ENCODE data around the gene TM4SF4. TPM values are rescaled to one million over a fixed set of nuclear protein-coding genes. Genes with fewer than 3 reads are reported as not detected.

The TM4SF4 gene
- total RNA-seq, 2 donors from 2014 or later = 1.1 to 4.5 TPM

DNA sequence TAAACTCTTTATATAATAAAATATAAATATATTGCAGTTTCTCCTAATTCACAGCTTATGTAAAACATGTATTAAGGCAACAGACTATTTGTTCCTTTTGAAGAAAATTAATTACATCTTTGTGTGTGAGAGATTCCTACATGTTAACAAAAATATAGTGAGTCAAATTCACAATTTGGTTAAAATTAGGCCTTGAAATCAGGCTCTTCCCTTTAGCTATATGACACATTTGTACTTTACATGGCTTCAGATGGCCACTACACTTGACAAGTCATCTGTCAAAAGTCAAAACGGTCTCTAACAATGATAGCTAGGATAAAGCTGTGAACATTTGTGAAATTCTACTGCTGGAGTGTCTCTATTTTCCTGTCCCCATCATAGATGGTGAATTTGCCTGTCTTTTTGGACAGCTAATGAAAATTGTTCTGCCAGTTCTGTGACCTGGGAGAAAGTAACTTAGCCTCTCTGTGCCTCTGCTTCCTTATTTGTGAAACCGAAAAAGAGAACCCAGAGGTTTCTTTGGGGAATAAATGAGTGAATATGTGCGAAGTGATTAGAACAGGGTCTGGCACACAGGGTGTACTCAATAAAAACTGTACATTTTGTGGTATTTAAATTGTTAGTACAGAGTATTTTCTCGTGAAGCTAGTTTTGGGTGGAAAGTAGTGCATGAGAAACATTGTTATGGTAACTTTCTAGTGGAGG lies 23.6 kb downstream of the TM4SF4 start:
- TF ChIP-seq, protein P1, sequence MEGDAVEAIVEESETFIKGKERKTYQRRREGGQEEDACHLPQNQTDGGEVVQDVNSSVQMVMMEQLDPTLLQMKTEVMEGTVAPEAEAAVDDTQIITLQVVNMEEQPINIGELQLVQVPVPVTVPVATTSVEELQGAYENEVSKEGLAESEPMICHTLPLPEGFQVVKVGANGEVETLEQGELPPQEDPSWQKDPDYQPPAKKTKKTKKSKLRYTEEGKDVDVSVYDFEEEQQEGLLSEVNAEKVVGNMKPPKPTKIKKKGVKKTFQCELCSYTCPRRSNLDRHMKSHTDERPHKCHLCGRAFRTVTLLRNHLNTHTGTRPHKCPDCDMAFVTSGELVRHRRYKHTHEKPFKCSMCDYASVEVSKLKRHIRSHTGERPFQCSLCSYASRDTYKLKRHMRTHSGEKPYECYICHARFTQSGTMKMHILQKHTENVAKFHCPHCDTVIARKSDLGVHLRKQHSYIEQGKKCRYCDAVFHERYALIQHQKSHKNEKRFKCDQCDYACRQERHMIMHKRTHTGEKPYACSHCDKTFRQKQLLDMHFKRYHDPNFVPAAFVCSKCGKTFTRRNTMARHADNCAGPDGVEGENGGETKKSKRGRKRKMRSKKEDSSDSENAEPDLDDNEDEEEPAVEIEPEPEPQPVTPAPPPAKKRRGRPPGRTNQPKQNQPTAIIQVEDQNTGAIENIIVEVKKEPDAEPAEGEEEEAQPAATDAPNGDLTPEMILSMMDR (IDR thresholded peaks at IDR 0.05) = no peak
- Histone ChIP-seq H3K9ac (ENCODE audit: low read depth in 2 of 2, low read length in 2 of 2) (no peak overlapping the region), H3K27me3 (no peaks in the 10 kb centered on the region), H3K9me3 (no peaks in the 10 kb centered on the region), H3K36me3 (no peaks in the 10 kb centered on the region), H3K4me3 (no peak overlapping the region), H3K27ac (no peak overlapping the region), H3K4me1 (no peaks in the 10 kb centered on the region)
- DNase-seq = no peak
- intact Hi-C loops (cut with DNase I) = no loop called here

DNA sequence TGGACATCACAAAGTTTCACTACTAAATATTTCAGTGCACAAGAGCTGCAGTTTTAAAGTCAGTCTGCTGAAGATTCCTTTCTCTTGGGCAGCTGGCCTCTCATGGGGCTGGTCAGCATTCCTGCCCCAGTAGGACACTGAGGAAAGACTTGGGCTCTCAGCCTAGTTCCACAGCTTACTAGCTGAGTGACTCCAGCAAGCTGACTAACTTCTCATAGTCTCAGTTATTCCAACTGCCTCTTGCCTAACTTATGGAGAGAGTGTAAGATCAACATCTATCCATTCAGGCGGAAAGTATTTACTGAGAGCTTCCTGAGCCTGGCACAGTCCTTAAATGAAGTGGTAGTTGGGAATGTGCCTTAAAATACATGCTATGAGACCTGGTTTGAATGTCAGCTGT lies 27.0 kb downstream of the TM4SF4 start:
- DNase-seq = no peak
- Histone ChIP-seq H3K27me3 (no peaks in the 10 kb centered on the region), H3K4me3 (no peak overlapping the region), H3K9ac (ENCODE audit: low read depth in 2 of 2, low read length in 2 of 2) (no peak overlapping the region), H3K36me3 (no peaks in the 10 kb centered on the region), H3K9me3 (no peaks in the 10 kb centered on the region), H3K27ac (no peak overlapping the region), H3K4me1 (no peaks in the 10 kb centered on the region)
- TF ChIP-seq, protein P1 (IDR thresholded peaks at IDR 0.05) = no peak
- intact Hi-C loops (cut with DNase I) = no loop called here

DNA sequence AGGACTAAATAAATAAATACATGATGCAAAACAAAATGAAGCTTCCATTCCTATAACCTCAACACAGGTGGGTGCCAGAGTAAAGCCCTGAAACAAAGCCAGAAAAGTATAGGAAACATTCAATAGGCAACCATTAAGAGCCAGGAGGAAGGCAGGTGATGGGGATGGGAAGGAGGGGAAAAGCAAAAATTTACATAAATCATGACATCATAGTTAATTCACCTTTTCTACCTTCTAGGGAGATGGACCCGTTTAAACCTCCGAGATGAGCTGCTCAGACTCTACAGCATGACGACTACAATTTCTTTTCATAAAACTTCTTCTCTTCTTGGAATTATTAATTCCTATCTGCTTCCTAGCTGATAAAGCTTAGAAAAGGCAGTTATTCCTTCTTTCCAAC lies 27.9 kb downstream of the TM4SF4 start:
- H3K4me3 ChIP-seq = no peak overlapping the region
- H3K4me1 ChIP-seq = no peaks in the 10 kb centered on the region
- H3K27ac ChIP-seq = no peak overlapping the region
- no peak overlapping the region for H3K9ac ChIP-seq (ENCODE audit: low read depth in 2 of 2, low read length in 2 of 2)
- TF ChIP-seq, protein P1 (IDR thresholded peaks at IDR 0.05) = no peak
- H3K9me3 ChIP-seq = no peaks in the 10 kb centered on the region
- no peaks in the 10 kb centered on the region for H3K36me3 ChIP-seq
- no peak for DNase-seq
- intact Hi-C loops (cut with DNase I) = no loop called here
- no peaks in the 10 kb centered on the region for H3K27me3 ChIP-seq

DNA sequence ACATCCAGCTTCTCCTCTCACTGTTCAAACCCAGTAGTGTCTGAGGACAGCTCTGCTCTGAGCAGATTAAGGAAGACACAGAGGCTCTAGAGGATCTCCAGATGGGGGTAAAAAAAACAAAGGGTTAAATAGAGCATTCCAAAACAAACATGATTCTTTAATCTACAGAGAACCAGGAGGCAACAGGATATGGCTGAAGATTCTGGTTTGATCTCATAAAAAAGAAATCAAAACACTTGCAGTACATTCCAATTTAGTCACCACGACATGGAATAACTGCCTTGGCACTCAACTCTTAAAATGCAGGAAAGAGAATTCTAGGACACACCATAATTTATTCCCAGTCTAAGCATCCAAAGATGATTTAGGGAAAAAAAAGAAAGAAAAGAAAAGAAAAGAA lies 32.0 kb downstream of the TM4SF4 start:
- intact Hi-C loops (cut with DNase I) = no loop called here
- Histone ChIP-seq H3K4me1 (no peaks in the 10 kb centered on the region), H3K4me3 (no peak overlapping the region), H3K27ac (no peak overlapping the region), H3K27me3 (no peaks in the 10 kb centered on the region), H3K9ac (ENCODE audit: low read depth in 2 of 2, low read length in 2 of 2) (no peak overlapping the region), H3K9me3 (no peaks in the 10 kb centered on the region), H3K36me3 (no peaks in the 10 kb centered on the region)
- TF ChIP-seq, protein P1 (IDR thresholded peaks at IDR 0.05) = no peak
- DNase-seq = no peak

DNA sequence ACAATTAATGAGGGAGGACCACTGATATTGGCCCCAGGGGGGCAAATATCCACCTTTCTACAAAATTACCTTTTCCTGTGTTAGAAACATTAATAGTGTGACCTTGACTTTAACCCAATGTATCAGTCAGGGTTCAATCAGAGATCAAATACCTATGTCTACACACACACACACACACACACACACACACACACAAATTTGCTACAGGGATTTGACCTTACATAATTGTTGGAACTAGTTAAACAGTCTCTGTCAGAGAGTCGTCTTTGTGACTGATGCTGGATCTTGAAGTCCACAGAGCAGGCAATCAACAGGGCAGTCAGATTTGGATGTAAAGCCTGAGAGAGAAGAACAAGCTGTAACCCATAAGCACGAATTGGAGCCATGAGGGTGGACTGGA lies 32.5 kb downstream of the TM4SF4 start:
- intact Hi-C loops (cut with DNase I) = no loop called here

More for the DNA sequence above, 32.5 kb downstream of the TM4SF4 start:
- no peaks in the 10 kb centered on the region for H3K4me1 ChIP-seq
- no peaks in the 10 kb centered on the region for H3K27me3 ChIP-seq
- H3K27ac ChIP-seq = no peak overlapping the region
- no peak for DNase-seq
- TF ChIP-seq, protein P1 (IDR thresholded peaks at IDR 0.05) = no peak
- H3K36me3 ChIP-seq = no peaks in the 10 kb centered on the region
- H3K4me3 ChIP-seq = no peak overlapping the region
- no peaks in the 10 kb centered on the region for H3K9me3 ChIP-seq
- H3K9ac ChIP-seq (ENCODE audit: low read depth in 2 of 2, low read length in 2 of 2) = no peak overlapping the region
